GM19099 (cell line): ENCODE data around the gene VPS35.

ENCODE experiments used
- POLR2A ChIP-seq: IDR thresholded peaks from 3 replicates; pipeline ENCODE4 v1.6.1; 2011; ENCODE audit warnings: low read depth; ENCODE audit not compliant: insufficient read length; ENCODE audit errors: extremely low read depth

VPS35 gene

DNA sequence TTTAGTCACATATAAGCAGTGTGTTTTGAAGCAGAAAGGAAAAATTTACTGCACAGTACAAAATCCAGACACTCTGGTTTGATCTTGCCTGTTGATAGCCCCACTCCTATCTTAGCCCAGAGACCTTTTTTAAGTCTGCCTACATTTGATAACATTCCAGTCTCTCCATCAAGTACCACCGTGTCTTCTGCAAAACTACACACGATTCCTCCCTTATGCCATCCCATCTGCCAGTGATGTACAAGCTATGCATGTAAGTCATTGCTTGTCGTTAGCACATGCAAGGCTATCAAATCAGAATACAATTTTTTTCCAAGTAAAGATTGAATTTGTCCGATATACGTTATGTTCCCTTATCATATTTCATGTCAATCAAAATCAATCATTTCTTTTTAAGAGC, 82.7 kb downstream of the VPS35 start:
- no peak for TF ChIP-seq POLR2A
